HG02852 (cell line): Measurements from ENCODE around the gene KLF5.

Experiments used
- ATAC-seq: cut with Tn5 transposase; IDR thresholded peaks from one replicate; pipeline ENCODE4 v1.9.1; 2021; ENCODE audit warnings: mild to moderate bottlenecking, moderate library complexity; ENCODE audit not compliant: unreplicated experiment

Gene KLF5

DNA sequence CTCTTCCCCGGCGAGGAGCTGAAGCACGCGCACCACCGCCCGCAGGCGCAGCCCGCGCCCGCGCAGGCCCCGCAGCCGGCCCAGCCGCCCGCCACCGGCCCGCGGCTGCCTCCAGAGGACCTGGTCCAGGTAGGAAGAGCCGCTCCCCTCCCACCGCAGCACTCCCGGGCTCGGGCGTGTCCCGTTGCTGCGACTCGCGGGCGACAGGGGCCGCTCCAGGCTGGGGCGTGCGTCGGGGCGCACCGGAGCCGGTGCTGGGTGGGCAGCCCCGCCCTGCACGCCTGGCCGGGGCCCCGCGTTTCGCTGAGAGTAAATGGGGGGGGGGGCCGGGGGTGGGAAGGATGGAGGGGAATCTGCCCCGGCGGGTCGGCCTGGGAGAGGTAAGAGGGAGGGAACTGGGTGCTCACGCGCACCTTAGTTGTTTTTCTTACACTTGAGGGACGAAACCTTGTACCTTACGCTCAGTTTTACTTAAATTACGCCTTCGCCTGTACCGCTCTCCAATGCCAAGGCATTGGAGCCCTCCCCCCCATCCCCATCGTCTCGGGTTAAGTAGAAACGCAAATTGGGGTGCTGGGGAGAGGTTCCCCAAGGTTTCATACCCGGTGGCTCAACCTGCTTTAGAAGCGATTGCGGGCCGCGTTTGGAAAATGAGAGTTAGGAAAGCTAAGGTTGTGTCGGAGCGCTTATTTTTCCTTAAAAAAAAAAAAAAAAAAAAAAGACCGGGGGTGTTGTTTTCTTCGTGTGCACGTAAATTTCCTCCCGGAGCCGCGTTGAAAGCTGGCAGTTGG lies 850 bp downstream of the KLF5 start:
- peak; percentile 42 for ATAC-seq

DNA sequence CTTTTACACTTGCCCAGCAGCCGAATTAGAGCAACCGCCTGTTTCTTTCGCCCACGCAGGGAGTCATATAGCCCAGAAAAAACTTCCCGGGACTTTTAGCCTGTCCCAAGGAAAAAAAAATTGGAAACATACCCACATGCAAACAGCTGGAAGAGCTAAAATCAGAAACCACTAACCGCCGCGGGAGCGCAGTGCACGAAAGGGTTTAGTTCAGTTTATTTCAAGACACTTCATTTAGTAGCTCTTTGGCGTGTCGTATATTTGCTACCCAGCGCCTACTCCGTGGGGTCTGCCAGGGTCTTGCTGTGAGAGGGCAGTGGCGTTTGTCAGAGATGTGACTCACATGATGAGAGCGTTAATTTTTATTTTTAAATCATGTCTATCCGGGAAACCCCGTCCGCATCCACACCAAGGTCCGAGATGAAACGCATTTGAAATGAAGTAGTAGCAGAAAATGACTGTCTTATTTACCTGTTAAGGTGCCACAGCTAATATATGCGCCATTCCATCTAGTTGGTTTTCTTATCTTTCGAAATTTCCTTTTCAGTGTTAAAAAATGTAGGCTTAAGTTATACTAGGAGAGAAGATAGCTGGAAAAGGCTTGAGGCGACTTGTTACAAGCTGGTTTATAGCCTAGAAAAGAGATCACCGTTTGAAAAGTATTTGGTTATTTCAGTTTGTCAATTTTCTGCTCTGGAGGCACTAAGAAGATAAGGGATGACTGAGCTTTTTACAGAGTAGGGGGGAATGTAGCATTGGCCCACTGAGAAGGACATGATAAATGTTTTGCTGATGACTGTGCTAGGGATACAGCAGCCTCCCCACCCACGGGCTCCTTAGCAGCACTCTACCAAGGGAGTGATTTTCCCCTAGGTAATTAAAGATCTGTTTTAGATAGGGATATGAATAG lies 1.7 kb downstream of the KLF5 start:
- no peak for ATAC-seq

DNA sequence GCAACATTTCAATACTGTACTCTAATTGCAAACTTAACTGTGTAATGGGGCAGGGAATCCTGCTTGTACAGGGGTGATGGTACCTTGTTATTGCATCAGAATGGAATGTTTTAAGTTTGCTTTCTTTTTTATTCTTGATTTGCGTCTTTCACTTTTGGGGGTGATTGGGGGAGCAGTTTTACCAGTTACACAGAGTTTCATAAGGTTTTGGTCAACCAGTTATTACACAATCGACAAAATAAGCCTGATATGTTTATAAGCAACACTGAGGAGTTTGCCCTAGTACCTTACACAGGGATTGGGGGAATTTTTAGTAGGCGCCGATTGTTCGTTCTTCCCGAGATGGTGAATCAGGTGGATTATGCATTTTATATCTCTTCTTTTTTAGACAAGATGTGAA lies 2.7 kb downstream of the KLF5 start:
- ATAC-seq = no peak

DNA sequence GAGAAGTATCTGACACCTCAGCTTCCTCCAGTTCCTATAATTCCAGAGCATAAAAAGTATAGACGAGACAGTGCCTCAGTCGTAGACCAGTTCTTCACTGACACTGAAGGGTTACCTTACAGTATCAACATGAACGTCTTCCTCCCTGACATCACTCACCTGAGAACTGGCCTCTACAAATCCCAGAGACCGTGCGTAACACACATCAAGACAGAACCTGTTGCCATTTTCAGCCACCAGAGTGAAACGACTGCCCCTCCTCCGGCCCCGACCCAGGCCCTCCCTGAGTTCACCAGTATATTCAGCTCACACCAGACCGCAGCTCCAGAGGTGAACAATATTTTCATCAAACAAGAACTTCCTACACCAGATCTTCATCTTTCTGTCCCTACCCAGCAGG lies 3.1 kb downstream of the KLF5 start:
- no peak for ATAC-seq

DNA sequence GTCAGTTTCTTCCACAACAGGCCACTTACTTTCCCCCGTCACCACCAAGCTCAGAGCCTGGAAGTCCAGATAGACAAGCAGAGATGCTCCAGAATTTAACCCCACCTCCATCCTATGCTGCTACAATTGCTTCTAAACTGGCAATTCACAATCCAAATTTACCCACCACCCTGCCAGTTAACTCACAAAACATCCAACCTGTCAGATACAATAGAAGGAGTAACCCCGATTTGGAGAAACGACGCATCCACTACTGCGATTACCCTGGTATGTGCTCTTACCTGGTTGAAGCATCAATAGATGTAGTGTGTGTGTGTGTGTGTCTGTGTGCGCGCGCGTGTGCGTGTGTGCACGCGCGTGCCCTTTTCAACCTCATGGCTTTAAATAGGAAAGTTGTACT lies 3.7 kb downstream of the KLF5 start:
- no peak for ATAC-seq

DNA sequence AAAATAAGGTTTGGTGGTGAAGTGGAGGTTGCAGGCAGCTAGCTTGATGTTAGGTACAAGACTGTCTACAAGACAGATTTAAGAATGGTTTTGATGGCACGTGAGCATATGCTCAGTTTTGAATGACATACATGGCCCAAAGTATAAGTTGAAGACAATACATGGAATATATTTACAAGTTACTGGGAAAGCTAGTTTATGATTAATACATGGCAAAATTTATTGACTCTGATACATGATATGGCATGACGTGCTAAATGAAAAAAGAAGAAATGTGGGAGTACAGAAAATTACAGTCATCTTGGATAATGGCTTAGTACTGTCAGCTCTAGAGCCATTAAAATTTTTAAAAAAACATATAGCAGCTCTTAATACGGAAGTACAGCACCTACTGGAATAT lies 4.4 kb downstream of the KLF5 start:
- ATAC-seq = no peak

DNA sequence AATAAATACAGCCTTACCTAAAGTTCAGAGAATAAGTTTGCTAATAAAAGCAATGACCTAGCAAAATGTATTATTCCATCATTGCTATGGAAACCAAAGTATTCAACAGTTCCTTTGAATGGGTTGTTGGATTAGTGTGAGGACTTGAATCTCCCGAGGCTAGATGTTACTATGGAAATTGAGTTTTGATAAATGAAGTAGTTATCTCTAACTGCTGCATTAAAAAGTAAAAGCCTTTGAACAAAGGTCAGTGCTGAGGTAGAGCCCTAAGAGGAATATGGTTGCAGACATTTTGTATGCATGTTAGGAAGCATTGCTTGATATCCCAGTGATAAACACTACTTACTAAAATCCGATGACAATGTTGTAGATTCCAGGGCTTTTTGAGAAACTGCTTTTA lies 6.2 kb downstream of the KLF5 start:
- ATAC-seq = no peak

DNA sequence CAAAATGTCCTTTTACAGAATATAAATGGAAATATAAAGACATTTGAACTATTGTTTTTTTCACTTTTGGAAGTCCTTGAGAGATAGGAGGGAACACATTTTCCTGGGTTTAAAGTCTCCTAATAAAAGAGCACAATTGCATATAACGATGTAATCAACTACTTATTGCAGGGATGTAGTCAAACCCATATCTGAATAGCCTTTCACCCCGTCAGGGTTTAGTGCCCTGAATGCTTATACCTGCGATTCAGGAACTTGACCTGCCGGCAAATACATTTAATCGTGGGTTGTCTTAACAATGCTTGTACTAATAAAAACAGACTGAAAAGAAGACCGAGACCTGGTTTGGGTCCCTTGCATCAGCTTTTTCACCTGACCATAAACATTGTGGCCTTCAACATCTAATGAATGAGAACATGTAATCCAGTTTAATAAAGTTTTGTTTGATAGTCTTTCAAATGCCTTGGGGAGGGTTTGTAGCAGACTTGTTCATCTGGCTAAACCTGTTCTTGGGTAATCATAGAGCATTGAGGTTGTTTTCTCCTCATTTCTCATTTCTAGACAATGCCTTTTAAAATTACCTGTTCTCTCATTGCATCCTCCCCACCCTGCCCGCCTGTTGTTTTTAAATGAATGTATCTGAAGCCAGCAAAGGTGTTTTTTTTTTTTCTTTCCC lies 7.0 kb downstream of the KLF5 start:
- no peak for ATAC-seq

DNA sequence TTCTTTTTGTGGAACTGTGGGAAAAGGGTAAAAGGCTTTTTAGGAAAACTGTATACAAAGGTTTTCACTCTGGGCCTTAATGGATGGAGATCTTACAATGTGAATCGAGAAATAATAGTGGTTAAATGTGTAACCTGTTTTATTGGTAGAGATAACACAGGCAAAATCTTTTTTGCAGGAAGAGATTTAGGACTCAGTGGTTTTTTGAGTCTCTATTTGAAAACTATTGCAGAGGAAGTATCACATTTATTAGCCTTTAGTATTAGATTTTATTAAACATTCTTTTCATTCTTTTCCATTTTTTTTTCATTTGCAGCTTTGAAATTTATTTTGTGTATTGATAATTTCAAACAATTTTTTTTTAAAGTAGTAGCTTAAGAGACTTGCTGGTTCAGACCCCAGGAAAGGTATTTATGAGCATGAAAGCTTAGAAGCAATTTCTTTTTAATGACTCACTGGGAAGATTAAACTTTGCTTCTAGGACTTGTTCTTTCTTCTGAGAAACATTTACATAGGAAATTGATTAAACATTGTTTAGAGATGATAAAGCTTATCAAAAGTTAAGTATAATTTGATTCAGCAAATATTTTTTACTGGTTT lies 10.5 kb downstream of the KLF5 start:
- no peak for ATAC-seq

DNA sequence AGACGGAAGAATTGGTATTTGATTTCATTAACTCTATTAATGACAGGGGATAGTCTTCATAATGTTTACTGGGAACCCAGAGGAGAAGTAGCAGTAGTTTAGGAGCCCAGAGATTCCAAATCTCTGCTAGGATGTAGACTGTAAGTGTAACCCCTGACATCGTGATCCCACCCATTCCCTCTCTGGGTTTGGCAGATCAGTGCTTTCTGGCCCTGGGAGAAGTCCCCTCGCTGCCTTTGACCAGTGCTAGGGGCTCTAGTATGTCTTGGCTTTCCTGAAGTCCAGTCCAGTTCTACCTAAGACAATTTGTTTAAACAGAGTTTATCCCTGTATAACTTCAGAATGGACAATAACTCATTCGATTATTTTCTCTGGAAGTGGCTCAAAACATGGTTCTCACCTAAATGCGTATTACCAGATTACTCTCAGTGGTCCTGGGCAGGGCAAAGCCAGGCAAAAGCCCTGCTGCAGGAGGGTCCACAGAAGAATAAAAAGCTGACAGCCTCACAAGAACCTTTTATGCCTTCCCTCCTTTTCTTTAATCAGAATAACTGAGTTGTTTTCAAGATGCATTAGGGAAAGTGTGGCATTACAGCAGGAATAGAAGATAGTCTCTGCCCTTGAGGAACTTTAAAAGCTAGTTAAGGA lies 11.8 kb downstream of the KLF5 start:
- no peak for ATAC-seq

DNA sequence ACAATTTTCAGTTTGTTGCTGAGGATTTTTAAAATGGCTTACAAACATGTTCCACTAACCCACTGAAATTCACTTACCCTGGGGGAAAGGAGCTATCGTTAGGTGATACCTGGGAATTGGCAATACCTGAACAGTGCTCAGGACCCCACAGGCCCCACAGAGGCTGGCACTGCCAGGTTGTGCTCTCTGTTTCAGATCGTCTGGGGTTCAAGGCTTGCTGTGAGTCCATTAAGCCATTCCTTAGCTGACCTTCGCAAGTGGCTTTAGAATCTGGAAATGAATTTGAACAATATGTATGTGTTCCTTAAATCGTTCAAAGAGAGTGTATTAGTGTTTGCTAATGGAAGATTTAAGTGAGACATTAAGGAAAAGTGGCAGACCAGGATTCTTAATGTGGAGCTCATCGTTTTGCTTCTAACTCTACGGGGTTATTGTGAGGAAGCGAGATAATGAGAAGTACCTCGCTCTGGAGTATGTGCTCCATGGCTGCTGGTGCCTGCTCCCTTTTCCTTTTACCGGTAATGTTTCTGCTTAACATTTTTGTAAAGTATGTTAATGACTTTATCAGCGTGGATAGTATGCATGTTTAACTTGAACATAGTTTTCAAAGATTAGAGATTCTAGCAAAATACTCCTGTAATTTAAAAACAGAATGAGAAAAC lies 13.6 kb downstream of the KLF5 start:
- no peak for ATAC-seq

DNA sequence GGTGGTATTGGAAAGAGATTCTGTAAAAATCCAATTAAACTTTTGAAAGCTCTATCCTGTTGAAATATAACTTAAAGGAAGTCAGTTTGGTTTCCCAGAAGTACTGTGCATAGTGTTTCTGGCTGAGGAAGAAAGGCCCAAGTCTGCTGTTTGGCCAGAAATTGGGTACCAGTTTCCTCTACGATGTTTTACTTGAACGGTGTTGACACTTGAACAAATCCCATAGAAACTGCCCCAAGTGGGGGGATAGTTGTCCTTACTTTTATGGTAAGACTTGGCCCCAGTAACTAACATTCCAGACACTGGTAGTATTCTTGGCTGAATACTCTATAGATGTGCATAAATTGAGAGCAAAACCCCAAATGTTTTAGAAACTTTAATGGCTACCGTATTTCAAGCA lies 14.2 kb downstream of the KLF5 start:
- no peak for ATAC-seq

DNA sequence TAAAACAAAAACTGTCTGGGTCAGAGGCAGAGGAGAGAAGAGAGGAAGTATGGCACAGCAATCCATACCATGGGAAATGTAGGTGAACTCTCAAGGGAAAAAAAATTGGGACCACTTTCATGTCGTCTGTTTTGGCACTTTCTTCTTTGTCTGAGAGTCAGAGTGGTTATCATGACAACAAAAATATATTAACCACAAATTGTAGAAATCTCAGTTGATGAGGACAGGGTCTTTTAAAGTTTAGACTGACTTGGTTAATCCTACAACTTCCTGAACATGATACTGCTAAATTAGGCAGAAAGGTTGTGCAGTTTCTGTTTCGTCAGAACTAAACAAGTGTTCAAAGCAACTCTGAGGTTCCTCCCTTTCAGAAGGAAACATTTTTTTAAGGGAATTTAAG lies 15.2 kb downstream of the KLF5 start:
- peak; percentile 80 for ATAC-seq

DNA sequence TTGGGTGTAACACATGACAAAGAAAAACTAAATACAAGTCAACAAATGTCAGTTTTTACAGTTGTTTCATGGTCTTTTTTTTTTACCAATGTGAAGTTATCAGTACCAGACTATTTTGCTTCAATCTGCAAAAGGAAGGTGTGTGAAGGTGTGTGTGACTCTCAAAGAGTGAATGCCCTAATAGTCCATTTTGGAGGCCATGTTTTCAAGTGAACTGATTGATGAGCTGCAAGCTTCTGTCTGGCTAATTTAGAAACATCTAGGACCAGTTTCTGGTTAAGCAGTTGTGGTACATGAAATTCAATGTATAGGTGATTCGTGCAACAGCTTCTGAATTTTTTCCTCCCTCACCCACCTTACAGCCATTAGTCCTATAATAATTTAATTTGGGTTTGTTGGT lies 16.1 kb downstream of the KLF5 start:
- ATAC-seq = no peak

DNA sequence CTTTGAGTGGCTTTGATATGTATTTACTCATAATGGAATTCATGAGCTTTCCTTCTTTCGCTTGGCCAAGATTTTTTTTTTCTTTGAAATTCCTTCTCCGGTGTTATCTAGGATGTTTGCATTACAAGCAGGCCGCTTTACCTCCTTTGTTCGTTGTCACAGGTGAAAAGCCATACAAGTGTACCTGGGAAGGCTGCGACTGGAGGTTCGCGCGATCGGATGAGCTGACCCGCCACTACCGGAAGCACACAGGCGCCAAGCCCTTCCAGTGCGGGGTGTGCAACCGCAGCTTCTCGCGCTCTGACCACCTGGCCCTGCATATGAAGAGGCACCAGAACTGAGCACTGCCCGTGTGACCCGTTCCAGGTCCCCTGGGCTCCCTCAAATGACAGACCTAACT lies 16.7 kb downstream of the KLF5 start:
- ATAC-seq = no peak

DNA sequence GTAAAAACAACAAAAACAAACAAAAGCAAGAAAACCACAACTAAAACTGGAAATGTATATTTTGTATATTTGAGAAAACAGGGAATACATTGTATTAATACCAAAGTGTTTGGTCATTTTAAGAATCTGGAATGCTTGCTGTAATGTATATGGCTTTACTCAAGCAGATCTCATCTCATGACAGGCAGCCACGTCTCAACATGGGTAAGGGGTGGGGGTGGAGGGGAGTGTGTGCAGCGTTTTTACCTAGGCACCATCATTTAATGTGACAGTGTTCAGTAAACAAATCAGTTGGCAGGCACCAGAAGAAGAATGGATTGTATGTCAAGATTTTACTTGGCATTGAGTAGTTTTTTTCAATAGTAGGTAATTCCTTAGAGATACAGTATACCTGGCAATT lies 17.1 kb downstream of the KLF5 start:
- no peak for ATAC-seq

DNA sequence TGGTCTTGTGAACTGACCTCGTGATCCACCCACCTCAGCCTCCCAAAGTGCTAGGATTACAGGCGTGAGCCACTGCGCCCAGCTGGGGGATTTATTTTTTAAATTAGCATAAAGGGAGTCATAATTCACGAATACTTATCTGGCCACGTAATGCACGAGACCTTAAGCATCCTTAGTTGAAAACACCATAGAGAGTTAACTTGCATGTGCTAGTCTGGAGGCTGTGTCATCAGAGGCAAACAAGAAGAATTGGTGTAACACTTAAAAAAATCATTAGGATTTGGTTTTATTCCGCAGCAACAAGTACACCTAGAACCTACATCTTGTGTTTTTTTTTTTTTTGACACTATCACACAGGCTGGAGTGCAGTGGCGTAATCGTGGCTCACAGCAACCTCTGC lies 19.1 kb downstream of the KLF5 start:
- ATAC-seq = no peak

DNA sequence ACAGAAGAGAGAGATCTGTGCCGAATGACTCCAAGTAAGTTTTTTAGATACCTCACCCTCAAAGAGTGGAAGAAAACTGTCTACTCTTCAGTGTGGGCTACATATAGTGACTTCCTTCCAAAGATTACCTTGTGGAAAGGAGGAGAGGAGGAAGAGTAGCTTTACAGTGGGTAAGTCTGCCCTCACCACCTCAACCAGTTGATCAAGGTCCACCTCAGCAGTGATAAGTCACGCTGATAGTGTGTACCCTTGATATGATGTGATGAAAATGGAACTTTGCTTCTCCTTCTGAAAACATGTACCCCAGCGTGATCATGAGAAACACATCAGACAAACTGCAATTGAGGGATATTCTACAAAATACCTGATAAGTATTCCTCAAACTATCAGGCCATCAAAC lies 20.6 kb downstream of the KLF5 start:
- no peak for ATAC-seq

DNA sequence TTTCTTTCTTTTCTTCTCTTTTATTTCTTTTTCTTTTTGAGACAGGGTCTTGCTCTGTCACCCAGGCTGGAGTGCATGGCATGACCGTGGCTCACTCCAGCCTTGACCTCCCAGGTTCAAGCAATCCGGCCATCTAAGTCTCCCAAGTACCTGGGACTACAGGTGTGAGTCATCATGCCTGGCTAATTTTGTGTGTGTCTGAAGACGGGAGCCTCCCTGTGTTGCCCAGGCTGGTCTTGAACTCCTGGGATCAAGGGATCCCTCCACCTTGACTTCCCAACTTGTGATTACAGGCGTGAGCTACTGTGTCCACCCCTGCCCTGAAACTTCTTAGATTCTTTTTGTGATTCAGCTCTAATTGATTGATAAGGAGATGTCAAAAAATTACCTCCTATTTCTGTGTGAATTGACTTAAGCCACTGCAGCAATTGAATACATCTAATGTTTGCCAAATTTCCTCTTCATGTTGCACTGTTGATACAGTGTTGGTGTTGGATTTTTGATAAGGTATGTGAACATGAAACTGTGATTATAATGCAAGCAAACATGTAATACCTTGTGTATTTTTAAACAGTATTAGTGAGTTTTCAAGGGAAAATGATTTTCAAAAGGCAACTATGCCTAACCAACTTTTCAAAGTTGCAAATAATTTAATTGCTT lies 22.6 kb downstream of the KLF5 start:
- ATAC-seq = no peak

DNA sequence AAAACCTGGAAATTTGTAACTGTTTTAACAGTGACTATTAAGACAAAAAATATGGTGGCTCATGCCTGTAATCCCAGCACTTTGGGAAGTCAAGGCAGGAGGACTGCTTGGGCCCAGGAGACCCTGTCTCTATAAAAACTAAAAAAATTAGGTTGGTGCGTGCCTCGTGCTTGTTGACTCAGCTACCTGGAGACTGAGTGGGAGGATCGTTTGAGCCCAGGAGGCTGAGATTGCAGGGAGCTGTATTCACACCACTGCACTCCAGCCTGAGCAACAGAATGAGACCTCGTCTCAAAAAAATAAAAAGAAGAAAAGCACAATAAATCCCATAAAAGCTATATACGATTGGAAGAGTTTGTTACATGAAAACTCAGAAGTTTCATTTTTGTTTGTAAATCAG lies 23.7 kb downstream of the KLF5 start:
- ATAC-seq = no peak
